Osteoblast (primary cell): Measurements from ENCODE around the gene FAM227B. TPM values are rescaled to one million over a fixed set of nuclear protein-coding genes. Genes with fewer than 3 reads are reported as not detected.
"Not testable (repeated sequence)": the region's sequence is repeated elsewhere in the genome, so short reads cannot be mapped to it uniquely, and the experiment has no call there.

Experiments used
- DNase-seq: peaks from one replicate; pipeline ENCODE4 v3.0.0; 2011; ENCODE audit warnings: low spot score, mixed read lengths; ENCODE audit not compliant: insufficient read length; ENCODE audit errors: missing footprints
- H2AFZ ChIP-seq: 2 replicates; pipeline ENCODE4 v1.6.0; 2011; ENCODE audit warnings: mild to moderate bottlenecking, low read length
- H3K27ac ChIP-seq: 2 replicates; pipeline ENCODE4 v1.5.1; 2011; ENCODE audit warnings: mild to moderate bottlenecking, low read depth, low read length, moderate library complexity
- H3K27me3 ChIP-seq: 2 replicates; pipeline ENCODE4 v1.6.0; 2012; ENCODE audit warnings: mild to moderate bottlenecking, control low read depth, inconsistent platforms, low read length, moderate library complexity; ENCODE audit not compliant: insufficient read depth
- H3K36me3 ChIP-seq: 2 replicates; pipeline ENCODE4 v1.5.1; 2011; ENCODE audit warnings: mild to moderate bottlenecking, low read length, control low read depth, moderate library complexity; ENCODE audit not compliant: insufficient read depth
- H3K4me1 ChIP-seq: 2 replicates; pipeline ENCODE4 v1.5.1; 2011; ENCODE audit warnings: mild to moderate bottlenecking, low read length, control low read depth, moderate library complexity; ENCODE audit not compliant: insufficient read depth
- H3K4me2 ChIP-seq: 2 replicates; pipeline ENCODE4 v1.6.0; 2011; ENCODE audit warnings: mild to moderate bottlenecking, low read length; ENCODE audit not compliant: insufficient read depth
- H3K4me3 ChIP-seq: fragments of 200-600 bp; sonication (generic); 3 replicates; pipeline ENCODE4 v1.5.1; 2012; ENCODE audit warnings: mild to moderate bottlenecking, low read length, inconsistent platforms; ENCODE audit not compliant: insufficient read depth
- H3K79me2 ChIP-seq: 2 replicates; pipeline ENCODE4 v1.6.0; 2012; ENCODE audit warnings: mild to moderate bottlenecking, low read length, control low read depth, inconsistent platforms; ENCODE audit not compliant: insufficient read depth
- H3K9me3 ChIP-seq: 2 replicates; pipeline ENCODE4 v1.5.1; 2011; ENCODE audit warnings: low read depth, low read length, control low read depth
- H4K20me1 ChIP-seq: 2 replicates; pipeline ENCODE4 v1.6.0; 2012; ENCODE audit warnings: mild to moderate bottlenecking, low read length, control low read depth; ENCODE audit not compliant: insufficient read depth
- total RNA-seq: library from RNA; depleted of rRNA; stranded (reverse); fragments of >200 nt; gene quantifications from 2 replicates; pipeline ENCODE4 v1.2.3, GENCODE V29; 2012
- TF ChIP-seq, protein P1 (sequence below): IDR thresholded peaks from 2 replicates; pipeline ENCODE4 v1.5.1; 2011; ENCODE audit warnings: mild to moderate bottlenecking, low read depth, low read length, moderate library complexity; ENCODE audit errors: extremely low read depth

Gene FAM227B
- total RNA-seq, 1 donor: 4.3 TPM

- Histone ChIP-seq H3K27me3 (no peaks in the 10 kb centered on the region), H3K27ac (no peak overlapping the region), H3K4me3 (no peak overlapping the region), H3K36me3 (no peaks in the 10 kb centered on the region), H3K4me2 (no peak overlapping the region), H3K9me3 (no peaks in the 10 kb centered on the region), H4K20me1 (no peaks in the 10 kb centered on the region), H2AFZ (no peak overlapping the region), H3K79me2 (no peaks in the 10 kb centered on the region), H3K4me1 (no peaks in the 10 kb centered on the region)
- no peak for DNase-seq
- TF ChIP-seq, protein P1, sequence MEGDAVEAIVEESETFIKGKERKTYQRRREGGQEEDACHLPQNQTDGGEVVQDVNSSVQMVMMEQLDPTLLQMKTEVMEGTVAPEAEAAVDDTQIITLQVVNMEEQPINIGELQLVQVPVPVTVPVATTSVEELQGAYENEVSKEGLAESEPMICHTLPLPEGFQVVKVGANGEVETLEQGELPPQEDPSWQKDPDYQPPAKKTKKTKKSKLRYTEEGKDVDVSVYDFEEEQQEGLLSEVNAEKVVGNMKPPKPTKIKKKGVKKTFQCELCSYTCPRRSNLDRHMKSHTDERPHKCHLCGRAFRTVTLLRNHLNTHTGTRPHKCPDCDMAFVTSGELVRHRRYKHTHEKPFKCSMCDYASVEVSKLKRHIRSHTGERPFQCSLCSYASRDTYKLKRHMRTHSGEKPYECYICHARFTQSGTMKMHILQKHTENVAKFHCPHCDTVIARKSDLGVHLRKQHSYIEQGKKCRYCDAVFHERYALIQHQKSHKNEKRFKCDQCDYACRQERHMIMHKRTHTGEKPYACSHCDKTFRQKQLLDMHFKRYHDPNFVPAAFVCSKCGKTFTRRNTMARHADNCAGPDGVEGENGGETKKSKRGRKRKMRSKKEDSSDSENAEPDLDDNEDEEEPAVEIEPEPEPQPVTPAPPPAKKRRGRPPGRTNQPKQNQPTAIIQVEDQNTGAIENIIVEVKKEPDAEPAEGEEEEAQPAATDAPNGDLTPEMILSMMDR: no peak
Observed at GRCh38 chr15:49560045-49560444, 60.6 kb downstream of the FAM227B start.

DNA sequence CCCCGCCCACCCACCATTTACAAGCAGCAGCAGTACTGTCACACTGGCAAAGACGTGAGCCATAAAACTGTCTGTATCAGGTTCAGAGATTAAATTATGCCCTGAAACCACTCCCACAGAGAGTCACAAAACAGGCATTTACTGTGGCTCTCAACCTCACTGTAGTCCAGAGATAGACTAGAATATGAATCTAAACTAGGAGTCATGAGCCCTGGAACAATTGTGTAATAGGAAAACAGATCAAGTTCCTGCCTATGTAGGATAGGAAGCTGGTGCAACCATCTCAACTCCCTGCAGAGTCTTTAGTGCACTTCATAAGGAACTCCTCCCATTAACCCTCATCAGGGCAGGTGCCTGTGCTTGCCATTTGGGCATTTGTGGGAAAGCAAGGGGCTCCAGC lies 61.7 kb downstream of the FAM227B start:
- no peak overlapping the region for H2AFZ ChIP-seq
- H3K4me1 ChIP-seq: no peaks in the 10 kb centered on the region
- H3K79me2 ChIP-seq: no peaks in the 10 kb centered on the region
- H3K36me3 ChIP-seq: no peaks in the 10 kb centered on the region
- TF ChIP-seq, protein P1: no peak
- no peak for DNase-seq
- H3K27me3 ChIP-seq: no peaks in the 10 kb centered on the region
- no peaks in the 10 kb centered on the region for H3K9me3 ChIP-seq
- H3K27ac ChIP-seq: no peak overlapping the region
- no peaks in the 10 kb centered on the region for H4K20me1 ChIP-seq
- H3K4me3 ChIP-seq: no peak overlapping the region
- no peak overlapping the region for H3K4me2 ChIP-seq

GRCh38 chr15:49556437-49556836 lies 64.2 kb downstream of the FAM227B start:
- H3K27ac ChIP-seq: no peak overlapping the region
- DNase-seq: no peak
- H3K27me3 ChIP-seq: no peaks in the 10 kb centered on the region
- no peak overlapping the region for H3K4me2 ChIP-seq
- H3K9me3 ChIP-seq: no peaks in the 10 kb centered on the region
- no peaks in the 10 kb centered on the region for H3K79me2 ChIP-seq
- no peaks in the 10 kb centered on the region for H4K20me1 ChIP-seq
- no peak overlapping the region for H3K4me3 ChIP-seq
- H3K36me3 ChIP-seq: no peaks in the 10 kb centered on the region
- TF ChIP-seq, protein P1: no peak
- H2AFZ ChIP-seq: no peak overlapping the region
- H3K4me1 ChIP-seq: no peaks in the 10 kb centered on the region

- H3K27me3 ChIP-seq, H3K4me1 ChIP-seq, H3K27ac ChIP-seq, H2AFZ ChIP-seq, H3K4me3 ChIP-seq, H4K20me1 ChIP-seq, DNase-seq, H3K4me2 ChIP-seq, H3K9me3 ChIP-seq, H3K79me2 ChIP-seq, H3K36me3 ChIP-seq: not testable (repeated sequence)
Observed at GRCh38 chr15:49550342-49550741, 70.3 kb downstream of the FAM227B start.
